Activated T-cell treated with anti-CD3 and anti-CD28 coated beads for 1 hour (primary cell): ENCODE results near the gene HSPB6.

Experiments used
- DNase-seq: peaks from one replicate; pipeline ENCODE4 v3.0.0-alpha.2; 2020; ENCODE audit warnings: low read depth

Gene HSPB6

GRCh38 chr19:35745328-35746086 lies 11.3 kb downstream of the HSPB6 start, which contains the start of the genes PSENEN and U2AF1L4:
Gene PSENEN (plus strand): TSS chr19:35745651. CDS start chr19:35745931, 280 bp downstream.
Gene U2AF1L4 (minus strand): TSS chr19:35745418. CDS start chr19:35745391, 27 bp downstream.
- DNase-seq = peak; percentile 91

GRCh38 chr19:35744430-35745327 lies 12.2 kb downstream of the HSPB6 start:
- peak; percentile 87 for DNase-seq

- DNase-seq = no peak
Observed at GRCh38 chr19:35743640-35744429, 13.0 kb downstream of the HSPB6 start.

- DNase-seq = peak; percentile 37
Observed at GRCh38 chr19:35742121-35742724, 14.6 kb downstream of the HSPB6 start, which contains the start of gene IGFLR1. Gene IGFLR1 (minus strand): TSS chr19:35742452. CDS start chr19:35741180, 1,272 bp downstream.

GRCh38 chr19:35741203-35741515 lies 15.7 kb downstream of the HSPB6 start:
- no peak for DNase-seq

- DNase-seq = peak; percentile 94
Observed at GRCh38 chr19:35740423-35741202, 16.2 kb downstream of the HSPB6 start.

GRCh38 chr19:35740108-35740422 lies 16.8 kb downstream of the HSPB6 start:
- DNase-seq = no peak

GRCh38 chr19:35739275-35740107 lies 17.3 kb downstream of the HSPB6 start:
- no peak for DNase-seq

- no peak for DNase-seq
Observed at GRCh38 chr19:35738887-35739229, 18.0 kb downstream of the HSPB6 start.

DNA sequence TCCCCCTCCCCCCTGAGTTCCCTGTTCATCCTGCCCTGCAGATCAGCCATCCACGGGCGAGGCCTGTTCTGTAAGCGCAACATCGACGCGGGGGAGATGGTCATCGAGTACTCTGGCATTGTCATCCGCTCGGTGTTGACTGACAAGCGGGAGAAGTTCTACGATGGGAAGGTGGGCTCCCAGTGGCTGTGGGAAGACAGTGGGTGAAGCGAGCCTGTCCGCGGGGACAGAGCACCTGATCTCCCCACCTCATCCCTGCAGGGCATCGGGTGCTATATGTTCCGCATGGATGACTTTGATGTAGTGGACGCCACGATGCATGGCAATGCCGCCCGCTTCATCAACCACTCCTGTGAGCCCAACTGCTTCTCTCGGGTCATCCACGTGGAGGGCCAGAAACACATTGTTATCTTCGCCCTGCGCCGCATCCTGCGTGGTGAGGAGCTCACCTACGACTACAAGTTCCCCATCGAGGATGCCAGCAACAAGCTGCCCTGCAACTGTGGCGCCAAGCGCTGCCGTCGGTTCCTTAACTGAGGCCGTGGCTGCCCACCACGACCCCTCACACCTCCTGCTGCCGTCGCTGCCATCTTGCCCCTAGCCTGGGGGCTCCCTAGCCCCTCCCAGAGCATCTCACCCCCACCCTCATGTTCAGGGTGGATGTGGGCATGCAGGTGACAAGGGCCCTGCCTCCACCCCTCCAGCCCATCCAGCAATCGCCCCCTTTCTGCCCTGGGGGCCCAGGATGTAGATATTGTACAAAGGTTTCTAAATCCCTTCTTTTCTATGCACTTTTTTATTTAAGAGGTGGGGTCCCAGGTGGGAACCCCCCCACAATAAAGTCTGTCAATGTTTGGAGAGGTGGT lies 18.6 kb downstream of the HSPB6 start:
- no peak for DNase-seq

DNA sequence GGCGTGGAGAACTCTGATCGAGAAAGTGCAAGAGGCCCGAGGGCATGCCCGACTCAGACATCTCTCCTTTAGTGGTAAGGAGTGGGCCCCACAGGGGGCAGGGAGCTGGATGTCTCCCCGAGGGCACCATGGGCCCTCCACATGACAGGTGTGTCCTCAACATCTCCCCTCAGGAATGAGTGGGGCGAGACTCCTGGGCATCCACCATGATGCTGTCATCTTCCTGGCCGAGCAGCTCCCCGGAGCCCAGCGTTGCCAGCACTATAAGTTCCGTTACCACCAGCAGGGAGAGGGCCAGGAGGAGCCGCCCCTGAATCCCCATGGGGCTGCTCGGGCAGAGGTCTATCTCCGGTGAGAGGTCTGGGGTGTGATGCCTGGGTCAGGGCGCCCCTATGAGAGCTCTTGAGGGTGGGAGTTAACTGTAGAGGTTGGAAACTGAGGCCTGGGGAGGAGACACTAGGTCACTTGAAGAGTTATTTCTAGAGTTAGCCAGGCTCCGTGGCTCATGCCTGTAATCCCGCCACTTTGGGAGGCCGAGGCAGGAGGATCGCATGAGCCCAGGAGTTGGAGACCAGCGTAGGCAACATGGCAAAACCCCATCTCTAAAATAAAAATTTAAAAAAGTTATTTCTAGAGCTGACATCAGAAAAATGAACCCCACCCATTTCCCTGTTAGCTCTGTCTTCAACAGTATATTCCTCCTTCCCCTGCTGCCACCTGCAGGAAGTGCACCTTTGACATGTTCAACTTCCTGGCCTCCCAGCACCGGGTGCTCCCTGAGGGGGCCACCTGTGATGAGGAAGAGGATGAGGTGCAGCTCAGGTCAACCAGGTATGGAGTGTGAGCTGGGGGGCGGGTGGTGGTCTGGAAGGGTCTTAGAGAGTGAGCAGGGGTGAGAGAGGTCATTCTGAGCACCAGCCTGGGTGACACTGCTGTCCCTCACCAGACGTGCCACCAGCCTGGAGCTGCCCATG lies 19.6 kb downstream of the HSPB6 start:
- DNase-seq = no peak

GRCh38 chr19:35734889-35735288 lies 21.9 kb downstream of the HSPB6 start:
- DNase-seq = no peak

DNA sequence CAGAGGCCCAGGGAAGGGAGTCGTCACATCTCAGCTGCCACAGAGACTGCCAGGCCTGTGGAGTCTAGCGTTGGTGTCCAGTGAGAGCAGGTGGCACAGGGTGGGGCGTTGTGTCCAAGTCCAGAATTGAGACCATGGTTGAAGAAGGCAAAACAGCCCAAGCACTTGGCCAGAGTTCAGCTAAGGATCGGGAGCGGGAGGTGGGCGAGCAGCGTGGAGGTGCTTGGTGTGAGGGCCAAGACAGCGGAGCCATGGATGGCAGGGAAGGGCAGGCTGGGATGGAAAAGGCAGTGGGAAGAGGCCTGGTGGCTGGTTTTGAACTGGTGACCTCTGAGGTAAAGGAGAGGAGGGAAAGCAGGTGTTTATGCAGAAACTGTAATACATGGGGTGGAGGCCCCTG lies 22.6 kb downstream of the HSPB6 start:
- DNase-seq = no peak

DNA sequence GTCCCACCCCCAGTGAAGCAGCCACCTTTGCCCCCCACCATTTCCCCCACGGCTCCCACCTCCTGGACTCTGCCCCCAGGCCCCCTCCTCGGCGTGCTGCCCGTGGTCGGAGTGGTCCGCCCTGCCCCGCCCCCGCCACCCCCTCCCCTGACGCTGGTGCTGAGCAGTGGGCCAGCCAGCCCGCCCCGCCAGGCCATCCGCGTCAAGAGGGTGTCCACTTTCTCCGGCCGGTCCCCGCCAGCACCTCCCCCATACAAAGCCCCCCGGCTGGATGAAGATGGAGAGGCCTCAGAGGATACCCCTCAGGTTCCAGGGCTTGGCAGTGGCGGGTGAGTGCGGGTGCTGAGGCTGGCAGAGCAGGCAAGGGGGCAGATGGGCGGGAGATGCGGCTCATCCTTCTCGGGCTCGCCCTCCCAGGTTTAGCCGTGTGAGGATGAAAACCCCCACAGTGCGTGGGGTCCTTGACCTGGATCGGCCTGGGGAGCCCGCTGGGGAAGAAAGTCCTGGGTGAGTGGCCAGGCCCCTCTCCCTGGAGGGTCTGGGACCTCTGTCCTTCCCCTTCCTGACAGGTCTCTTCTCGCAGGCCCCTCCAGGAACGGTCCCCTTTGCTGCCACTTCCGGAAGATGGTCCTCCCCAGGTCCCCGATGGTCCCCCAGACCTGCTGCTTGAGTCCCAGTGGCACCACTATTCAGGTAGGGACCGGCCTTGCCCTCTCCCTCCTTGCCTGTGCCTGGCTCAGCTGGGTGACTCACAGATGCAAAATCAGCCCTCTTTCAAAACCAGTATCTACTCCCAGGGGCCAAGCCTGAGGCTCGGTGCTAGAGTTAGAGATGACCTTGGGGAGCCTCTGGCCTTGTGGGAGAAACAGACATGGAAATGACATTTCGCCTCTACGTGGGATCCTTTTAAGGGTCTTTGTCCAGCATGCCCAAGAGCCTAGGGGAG lies 23.4 kb downstream of the HSPB6 start:
- DNase-seq = no peak

DNA sequence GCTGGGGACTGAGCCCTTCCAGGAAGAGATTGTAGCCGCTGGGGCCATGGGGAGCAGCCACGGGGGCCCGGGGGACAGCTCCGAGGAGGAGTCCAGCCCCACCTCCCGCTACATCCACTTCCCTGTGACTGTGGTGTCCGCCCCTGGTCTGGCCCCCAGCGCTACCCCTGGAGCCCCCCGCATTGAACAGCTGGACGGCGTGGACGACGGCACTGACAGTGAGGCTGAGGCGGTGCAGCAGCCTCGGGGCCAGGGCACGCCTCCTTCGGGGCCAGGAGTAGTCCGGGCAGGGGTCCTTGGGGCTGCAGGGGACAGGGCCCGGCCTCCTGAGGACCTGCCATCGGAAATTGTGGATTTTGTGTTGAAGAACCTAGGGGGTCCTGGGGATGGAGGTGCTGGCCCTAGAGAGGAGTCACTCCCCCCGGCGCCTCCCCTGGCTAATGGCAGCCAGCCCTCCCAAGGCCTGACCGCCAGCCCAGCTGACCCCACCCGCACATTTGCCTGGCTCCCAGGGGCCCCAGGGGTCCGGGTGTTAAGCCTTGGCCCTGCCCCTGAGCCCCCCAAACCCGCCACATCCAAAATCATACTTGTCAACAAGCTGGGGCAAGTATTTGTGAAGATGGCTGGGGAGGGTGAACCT lies 24.2 kb downstream of the HSPB6 start:
- no peak for DNase-seq

DNA sequence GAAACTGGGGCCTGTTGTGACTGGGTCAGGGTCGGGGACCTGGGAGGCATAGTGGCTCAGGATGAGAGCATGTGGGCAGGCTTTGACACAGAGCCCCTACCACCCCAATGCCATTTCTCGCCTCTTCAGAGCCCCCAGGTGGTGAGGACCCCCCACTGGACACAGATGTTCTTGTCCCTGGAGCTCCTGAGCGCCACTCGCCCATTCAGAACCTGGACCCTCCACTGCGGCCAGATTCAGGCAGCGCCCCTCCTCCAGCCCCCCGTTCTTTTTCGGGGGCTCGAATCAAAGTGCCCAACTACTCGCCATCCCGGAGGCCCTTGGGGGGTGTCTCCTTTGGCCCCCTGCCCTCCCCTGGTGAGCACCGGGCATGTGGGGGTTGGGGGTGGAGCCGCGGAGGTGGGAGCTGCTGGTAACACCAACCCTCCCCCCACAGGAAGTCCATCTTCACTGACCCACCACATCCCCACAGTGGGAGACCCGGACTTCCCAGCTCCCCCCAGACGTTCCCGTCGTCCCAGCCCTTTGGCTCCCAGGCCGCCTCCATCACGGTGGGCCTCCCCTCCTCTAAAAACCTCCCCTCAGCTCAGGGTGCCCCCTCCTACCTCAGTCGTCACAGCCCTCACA lies 24.9 kb downstream of the HSPB6 start:
- DNase-seq = no peak
